GM18520 (cell line): ENCODE data around the gene KMT2C.
"Not testable (repeated sequence)": the region's sequence is repeated elsewhere in the genome, so short reads cannot be mapped to it uniquely, and the experiment has no call there.

ENCODE experiments used
- ATAC-seq: cut with Tn5 transposase; IDR thresholded peaks from one replicate; pipeline ENCODE4 v1.9.1; 2021; ENCODE audit not compliant: unreplicated experiment

Gene KMT2C

DNA sequence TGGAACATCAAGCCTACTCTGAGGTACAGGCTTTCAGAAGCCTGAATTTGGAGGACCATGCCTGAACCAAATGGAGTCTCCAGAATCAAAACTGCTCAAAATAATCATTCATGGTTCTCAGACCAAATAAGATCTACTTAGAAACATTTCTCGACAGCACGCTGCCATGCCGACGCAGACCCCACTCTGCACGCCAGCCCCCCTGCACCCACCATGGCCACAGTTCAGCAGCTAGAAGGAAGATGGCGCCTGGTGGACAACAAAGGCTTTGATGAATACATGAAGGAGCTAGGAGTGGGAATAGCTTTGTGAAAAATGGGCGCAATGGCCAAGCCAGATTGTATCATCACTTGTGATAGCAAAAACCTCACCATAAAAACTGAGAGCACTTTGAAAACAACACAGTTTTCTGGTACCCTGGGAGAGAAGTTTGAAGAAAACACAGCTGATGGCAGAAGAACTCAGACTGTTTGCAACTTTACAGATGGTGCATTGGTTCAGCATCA, 6.6 kb upstream of the KMT2C start:
- no peak for ATAC-seq

DNA sequence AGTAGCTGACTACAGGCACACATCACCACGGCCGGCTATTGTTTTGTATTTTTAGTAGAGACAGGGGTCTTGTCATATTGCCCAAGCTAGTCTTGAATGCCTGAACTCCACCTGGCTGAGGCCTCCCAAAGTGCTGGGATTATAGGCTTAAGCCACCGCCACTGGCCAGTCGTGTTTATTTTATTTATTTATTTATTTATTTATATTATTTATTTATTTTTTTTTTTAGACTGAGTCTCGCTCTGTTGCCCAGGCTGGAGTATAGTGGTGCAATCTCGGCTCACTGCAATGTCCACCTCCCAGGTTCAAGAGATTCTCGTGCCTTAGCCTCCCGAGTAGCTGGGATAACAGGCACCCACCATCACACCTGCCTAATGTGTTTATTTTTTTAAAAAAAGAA, 6.0 kb upstream of the KMT2C start:
- not testable (repeated sequence) for ATAC-seq

DNA sequence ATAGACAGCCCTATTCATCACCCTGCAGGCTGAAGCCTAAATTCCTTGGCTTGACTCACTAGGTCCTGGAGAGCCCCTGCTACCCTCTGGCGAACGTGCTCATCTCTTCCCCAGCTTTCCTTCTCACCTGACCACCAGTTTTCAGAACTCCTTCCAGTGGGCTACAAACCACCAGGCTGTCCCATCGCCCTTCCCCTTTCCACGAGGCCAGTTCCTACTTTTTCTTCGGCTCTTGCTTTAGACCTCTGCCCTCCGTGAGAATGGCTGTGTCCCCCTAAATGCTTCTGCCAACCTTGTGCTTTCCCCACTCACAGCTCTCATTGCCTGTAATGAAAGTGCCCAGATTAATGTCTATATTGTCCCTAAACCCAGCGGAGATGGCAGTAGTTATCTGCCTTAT, 5.4 kb upstream of the KMT2C start:
- ATAC-seq, result not testable (repeated sequence)

DNA sequence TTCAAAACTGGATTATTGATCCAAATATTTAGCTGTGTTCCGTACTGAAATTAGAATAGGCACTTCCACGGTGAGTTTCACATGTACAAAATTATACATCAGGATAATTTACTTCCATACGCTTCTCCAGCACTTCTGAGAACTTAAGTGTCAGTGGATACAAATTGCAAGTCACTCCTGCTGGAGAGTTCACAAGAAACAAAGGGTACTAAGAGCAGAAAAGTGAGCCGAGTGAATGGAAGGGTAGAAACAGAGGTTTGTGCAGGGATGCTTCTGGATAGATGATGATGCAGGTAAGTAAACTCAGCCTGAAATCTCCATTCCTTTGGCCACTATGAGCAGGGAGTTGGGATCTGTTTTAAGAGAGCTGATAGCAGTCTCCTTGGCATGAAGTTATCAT, 2.2 kb upstream of the KMT2C start:
- not testable (repeated sequence) for ATAC-seq

DNA sequence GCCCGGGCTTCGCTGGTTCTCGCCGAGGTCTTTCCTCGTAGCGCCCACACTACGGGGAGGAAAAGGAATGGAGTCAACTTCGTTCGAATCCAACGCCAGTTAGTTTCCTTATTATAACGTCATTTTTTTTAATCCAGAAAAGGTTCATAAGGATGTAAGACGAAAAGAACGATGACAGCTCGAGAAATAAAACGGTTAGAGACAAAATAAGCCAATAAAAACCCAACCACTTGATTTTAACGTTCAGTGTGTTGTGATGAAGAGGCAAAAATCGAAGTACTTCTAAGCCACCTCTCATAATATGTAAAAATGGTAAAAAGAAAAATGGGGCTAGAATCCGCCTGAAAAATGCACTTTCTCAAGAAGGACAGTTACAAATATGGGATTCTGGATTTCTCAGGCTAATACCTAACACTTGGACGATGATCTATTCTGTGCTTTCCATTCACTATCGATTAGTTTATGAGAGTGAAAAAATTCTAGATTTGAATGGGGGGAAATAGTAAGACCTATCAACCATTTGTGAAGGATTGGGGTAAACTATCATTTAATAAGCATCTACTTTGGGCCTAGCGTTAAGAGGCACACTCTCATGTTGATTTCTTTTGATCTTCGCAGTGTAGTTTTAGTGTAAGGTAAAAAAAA, 1.2 kb upstream of the KMT2C start:
- ATAC-seq, result not testable (repeated sequence)

DNA sequence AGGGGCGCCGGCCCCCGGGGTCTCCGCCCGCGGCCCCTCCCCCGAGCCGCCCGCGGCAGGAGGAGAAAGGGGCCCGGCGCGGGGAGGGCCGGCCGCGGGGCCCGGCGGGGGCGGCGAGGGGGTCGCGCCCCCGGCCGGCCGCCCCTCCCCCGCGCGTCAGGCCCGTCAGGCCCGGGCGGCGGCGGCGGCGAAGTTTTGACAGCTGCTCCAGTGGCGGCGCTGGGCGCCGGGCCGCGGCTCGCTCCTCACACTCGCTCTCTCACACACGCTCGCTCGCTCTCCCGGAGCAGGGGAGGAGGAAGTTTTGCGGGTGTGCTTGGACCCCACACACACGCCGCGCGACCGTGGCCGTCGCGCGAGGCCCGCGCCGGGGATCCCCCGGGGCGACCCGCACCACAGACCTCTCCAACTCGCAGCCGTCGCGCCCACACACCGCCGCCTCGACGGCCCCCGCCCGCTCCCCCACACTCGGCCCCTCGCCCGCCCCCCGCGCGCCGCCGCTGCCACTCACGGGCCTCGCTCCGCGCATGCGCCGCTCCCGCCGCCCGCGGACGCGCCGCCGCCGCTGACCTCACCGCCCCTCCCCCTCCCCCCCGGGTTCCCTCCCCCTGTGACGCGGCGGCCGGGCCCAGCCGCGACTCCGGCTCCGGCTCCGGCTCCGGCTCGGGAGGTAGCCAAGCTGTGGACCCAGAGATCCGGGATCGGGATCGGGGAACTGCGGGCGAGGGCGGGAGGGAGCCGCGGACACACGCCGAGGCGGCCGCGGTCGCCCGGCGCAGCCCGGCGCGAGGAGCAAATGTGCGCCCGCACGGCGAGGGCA, 518 bp upstream of the KMT2C start:
- ATAC-seq, result peak; percentile 35

DNA sequence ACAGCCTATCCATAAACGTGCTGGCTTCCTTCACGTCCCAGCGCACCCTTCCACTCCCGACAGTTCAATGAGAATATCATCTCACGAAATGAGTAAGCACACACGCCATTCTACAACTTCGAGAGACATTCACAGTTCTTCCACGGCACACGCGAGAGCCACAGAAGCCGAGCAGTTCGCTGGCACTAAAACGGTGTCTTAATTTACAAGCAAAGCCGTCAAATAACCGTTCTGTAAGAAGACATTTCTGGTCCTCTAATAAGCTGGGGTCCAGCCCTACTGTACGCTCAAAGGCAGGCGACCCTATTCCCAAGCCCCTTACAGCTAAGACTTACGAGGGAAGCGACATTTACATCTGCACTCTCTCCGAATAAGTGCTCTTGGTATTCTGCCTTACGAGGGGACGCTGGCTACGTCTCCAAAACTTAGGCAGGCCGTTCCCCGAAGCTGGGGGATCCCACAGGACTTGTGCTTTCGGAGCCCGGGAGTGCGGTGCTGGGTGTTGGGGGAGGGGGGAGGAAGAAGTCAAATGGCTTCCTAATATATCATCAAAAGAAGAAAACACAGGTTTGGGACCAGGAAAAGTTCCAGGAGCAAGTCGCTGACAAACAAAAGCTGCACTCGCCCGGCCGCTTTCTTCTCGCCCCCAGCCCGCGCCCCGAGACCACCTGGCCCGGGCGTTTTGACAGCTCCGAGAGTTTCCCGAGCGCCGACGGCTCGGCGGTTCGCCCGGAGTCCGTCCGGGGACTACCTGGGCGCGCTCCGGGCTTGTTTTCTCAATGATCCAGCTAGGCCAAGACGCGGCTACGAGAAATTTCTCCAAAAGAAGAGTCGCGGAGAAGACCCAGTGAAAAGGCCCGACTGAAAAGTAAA, 1.1 kb downstream of the KMT2C start:
- ATAC-seq, result not testable (repeated sequence)

DNA sequence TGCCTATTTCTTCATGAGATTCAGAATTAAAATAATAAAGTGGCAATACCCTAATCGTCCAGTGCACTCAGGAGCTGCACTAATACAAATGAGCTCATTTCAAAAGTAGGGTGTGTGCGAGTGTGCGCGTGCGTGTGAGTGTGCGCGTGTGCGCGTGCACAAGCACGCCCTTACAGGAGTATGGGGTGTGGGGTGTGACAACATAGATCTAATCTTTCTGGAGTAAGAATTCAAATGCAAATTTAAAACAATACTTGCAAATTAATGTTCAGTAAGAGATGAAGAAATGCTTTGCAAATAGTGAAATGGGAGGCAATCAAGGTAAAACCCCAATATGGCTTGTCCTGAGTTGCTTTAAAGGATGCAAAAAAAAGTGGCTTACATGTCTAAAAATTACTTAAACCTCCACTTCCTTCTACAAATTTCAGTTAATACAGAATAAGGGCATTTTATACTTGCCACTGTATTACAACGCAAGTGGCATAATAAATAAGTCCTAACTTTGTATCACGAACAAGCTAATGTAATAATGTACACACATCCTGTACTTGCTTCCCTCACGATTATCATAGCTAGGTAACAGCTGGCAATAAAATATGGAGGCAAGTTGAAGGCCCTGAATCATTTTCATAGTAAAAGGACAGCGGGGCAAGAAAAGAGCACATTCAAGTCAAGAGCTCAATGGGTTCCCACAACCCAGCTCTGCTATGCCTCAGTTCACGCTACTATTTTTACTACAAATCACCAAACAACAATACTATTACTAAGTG, 1.9 kb downstream of the KMT2C start:
- ATAC-seq, result peak; percentile 23

DNA sequence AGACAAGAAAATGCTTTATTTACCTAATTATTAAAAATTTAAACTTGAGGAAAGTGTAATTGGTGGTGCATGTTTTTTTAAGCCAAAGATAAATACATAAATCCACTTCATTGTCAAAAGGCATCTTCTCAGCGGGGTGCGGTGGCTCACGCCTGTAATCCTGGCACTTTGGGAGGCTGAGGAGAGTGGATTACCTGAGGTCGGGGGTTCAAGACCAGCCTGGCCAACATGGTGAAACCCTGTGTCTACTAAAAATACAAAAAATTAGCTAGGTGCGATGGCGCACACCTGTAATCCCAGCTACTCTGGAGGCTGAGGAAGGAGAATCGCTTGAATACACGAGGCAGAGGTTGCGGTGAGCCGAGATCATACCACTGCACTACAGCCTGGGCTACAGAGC, 3.1 kb downstream of the KMT2C start:
- ATAC-seq, result not testable (repeated sequence)

DNA sequence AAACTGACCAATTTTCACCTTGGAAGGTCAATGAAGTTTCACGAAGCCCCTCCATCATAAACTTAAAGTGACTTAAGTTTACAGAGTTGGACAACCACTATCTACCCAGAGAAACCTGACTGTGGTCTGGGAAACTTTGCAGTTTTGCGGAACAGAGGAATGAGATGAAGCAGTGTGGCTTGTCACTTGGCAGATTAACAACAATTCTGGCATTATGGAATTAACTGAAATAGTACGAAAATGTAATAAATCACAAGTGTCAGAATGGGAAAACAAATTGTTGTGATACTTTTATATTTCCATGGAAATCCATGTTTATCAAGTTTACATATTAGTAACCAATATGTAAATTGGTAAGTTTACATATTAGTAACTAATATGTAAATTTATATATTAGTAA, 4.9 kb downstream of the KMT2C start:
- ATAC-seq, result no peak

DNA sequence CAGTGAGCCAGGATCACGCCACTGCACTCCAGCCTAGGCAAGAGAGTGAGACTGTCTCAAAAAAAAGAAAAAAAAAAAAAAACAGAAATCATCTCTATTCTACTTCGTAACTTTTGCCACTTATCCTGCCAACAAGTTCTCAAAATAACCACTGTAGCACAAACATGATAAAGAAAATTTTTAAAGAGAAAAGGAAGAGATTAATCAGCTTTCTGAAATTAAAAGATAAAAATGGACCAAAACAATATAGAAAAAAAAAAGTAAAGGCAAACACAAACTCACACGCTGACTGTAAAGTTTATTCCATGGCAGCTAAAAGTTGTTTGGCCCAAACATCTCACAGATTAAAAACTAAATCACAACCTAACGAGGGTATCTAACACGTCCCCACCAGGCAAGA, 5.7 kb downstream of the KMT2C start:
- not testable (repeated sequence) for ATAC-seq

DNA sequence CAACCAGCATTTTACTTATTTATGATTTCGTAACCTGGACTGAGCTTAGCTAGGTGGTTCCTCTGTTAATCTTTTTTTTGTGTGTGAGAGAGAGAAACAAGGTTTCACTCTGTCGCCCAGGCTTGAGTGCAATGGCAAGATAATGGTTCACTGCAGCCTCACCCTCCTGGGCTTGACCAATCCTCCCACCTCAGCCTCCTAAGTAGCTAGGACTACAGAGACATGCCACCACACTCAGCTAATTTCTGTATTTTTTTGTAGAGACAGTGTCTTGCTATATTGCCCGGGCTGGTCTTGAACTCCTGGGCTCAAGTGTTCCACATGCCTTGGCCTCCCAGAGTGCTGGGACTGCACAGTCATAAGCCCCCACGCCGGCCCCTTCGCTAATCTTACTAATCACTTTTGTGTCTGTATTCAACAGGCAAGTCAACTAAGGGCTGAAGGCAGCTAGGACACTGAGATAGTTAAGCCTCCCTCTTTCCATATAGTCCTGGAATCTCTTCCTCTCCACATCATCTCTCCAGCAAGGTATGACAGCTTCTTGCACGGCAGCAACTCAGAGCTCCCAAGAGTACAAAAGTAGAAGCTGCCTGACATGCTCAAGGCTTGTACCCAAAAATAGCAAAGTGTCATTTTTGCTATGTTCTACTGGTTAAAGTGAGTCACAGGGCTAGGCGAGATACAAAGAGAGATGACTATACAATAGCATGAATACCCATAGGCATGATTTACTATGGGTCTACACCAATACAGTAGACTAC, 11.3 kb downstream of the KMT2C start:
- ATAC-seq, result no peak

DNA sequence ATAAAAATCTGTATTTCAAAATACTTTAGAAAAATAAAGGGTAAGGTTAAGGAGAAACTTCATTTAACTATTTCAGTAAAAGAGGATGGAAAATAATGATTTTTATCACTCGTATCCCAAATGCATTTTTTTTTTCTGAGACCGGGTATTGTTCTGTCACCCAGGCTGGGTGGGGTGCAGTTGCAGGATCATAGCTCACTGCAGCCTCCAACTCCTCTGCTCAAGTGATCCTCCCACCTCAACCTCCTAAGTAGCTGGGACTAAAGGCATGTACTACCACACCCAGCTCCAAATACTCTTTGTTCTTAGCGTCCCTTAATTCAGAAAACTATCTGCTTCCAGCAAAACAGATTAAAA, 11.8 kb downstream of the KMT2C start:
- no peak for ATAC-seq

DNA sequence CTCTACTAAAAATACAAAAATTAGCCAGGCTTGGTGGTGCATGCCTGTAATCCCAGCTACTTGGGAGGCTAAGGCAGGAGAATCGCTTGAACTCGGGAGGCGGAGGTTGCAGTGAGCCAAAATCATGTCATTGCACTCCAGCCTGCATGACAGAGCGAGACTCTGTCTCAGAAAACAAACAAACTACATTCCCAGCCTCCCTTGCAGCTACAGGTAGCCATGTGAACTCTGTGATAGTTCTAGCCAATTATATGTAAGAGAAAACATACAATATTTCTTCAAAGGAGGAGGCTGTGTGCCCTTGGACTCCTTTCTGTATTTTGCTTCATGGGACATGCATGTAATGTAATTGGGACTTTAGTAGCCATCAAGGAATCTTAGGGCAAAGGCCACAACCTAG, 12.6 kb downstream of the KMT2C start:
- not testable (repeated sequence) for ATAC-seq

DNA sequence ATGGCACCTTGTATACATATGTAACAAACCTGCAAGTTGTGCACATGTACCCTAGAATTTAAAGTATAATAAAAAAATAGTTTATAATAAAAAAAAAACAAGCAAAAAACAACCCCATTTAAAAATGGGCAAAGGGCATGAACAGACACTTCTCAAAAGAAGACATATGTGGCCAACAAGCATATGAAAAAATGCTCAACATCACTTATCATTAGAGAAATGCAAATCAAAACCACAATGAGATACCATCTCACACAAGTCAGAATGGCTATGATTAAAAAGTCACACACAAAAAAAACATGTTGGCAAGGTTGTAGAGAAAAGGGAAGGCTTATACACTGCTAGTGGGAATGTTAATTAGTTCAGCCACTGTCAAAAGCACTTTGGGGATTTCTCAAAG, 14.9 kb downstream of the KMT2C start:
- not testable (repeated sequence) for ATAC-seq

DNA sequence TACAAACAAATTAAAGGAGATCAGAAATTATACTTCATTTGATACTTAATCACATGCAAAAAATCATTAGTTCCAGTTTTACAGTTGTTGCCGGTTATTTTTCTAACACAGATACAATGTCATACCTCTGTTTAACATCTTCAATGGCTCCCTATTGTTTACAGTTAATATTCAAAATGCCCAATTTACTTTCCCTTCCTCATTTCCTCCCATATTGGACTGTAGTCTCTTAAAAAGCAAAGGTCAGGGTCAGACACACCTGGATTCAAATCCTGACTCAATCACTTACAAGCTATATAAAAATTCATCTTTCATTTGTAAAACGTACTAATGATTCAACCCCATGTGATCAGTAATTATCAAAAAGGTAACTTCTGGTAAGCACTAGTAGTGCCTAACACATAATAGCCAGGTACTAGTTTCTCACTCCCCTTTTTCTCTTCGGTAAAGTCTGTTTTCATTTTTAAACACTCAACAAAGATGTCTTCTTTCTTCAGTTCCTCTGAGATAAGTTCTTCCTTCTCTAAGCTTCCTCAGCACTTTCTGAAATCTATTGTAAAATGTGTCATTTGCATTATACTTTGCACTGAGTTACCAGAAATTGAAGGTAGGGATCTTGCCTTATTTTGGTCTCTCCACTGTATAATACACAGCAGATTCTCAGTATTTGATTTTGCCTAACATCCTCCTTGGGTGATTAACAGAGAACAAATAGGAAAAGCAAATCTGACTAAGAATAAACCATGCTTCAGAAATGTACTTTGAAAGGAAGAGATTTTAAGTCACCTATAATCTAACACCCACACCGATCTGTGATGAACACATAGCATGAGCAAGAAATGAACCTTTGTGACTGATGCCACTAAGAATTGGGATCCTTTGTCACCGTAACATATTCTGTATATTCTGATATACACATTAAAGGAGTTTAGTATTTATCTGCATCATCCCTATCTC, 16.1 kb downstream of the KMT2C start:
- no peak for ATAC-seq

DNA sequence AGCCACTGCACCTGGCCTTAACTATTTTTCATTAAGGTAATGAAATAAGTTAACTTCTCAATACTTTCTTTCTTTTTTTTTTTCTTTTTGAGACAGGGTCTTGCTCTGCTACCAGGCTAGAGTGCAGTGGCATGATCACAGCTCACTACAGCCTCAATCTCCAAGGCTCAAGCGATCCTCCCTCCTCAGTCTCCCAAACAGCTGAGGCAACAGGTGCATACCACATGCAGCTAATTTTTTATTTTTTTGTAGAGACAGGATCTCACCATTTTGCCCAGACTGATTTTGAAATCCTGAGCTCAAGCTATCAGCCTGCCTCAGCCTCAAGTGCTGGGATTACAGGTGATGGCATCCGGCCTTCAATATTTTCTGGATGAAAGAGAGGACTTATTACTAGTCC, 21.0 kb downstream of the KMT2C start:
- ATAC-seq, result no peak

DNA sequence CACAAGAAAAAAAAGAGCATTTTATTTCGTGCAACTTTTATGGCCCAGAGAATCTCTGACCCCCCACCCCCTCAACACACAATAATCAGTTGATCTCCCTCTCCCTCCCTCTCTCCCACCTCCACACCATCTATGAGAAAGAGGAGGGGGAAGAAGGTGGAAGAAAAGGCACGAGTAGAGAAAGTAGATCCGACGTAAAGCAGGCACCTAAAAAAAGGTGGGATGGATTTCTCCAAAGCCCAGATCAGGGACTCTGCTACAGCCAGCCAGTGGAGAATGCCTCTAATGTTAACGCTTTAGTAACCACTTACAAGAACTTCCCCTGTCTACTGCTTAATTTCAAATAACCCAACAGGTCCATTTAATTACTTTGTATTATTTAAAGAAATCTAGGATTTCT, 24.4 kb downstream of the KMT2C start:
- no peak for ATAC-seq

DNA sequence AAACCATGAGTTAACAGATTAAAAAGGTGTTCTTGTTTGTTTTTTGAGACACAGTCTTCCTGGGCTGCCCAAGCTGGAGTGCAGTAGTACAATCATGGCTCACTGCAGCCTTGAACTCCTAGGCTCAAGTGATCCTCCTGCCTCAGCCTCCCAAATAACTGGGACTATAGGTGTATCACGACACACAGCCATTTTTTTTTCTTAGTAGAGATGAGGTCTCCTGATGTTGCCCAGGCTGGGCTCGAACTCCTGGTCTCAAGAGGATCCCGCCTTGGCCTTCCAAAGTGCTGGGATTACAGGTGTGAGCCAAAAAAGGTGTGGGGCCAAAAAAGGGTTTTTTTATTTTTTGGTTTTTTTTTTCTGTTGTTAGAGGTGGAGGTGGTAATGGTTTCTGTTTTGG, 29.3 kb downstream of the KMT2C start:
- no peak for ATAC-seq
